Smooth muscle cell (in vitro differentiated cells): ENCODE results near the gene PRKD2. TPM values are rescaled to one million over a fixed set of nuclear protein-coding genes. Genes with fewer than 3 reads are reported as not detected.

Source experiments
- DNase-seq: peaks from one replicate; lab custom pipeline; 2025; ENCODE audit not compliant: unreplicated experiment; lab: John Stamatoyannopoulos, UW
- H2AFZ ChIP-seq: fragments of 200-600 bp; sonication (generic); 2 replicates; pipeline ENCODE4 v1.6.0; 2016; ENCODE audit warnings: antibody characterized with exemption, low read depth, mild to moderate bottlenecking
- H3F3A ChIP-seq: fragments of 200-600 bp; sonication (generic); 2 replicates; pipeline ENCODE4 v1.6.0; 2017; ENCODE audit warnings: antibody characterized with exemption, low read depth
- H3K27ac ChIP-seq: fragments of 200-600 bp; sonication (generic); 2 replicates; pipeline ENCODE4 v1.5.1; 2016; ENCODE audit warnings: low read depth, mild to moderate bottlenecking
- H3K27me3 ChIP-seq: fragments of 200-600 bp; sonication (generic); 2 replicates; pipeline ENCODE4 v1.6.1; 2016; ENCODE audit warnings: low read depth, mild to moderate bottlenecking
- H3K36me3 ChIP-seq: fragments of 200-600 bp; sonication (generic); 2 replicates; pipeline ENCODE4 v1.5.1; 2016; ENCODE audit warnings: low read depth
- H3K4me1 ChIP-seq: fragments of 200-600 bp; sonication (generic); 2 replicates; pipeline ENCODE4 v1.5.1; 2016; ENCODE audit warnings: low read depth
- H3K4me2 ChIP-seq: fragments of 200-600 bp; sonication (generic); 2 replicates; pipeline ENCODE4 v1.6.0; 2016; ENCODE audit warnings: mild to moderate bottlenecking
- H3K4me3 ChIP-seq: fragments of 200-600 bp; sonication (generic); 2 replicates; pipeline ENCODE4 v1.5.1; 2016; ENCODE audit warnings: mild to moderate bottlenecking
- H3K79me2 ChIP-seq: fragments of 200-600 bp; sonication (generic); 2 replicates; pipeline ENCODE4 v1.6.0; 2016; ENCODE audit warnings: low read depth, mild to moderate bottlenecking
- H3K9ac ChIP-seq: fragments of 200-600 bp; sonication (generic); 2 replicates; pipeline ENCODE4 v1.6.0; 2016; ENCODE audit warnings: low read depth
- H3K9me3 ChIP-seq: fragments of 200-600 bp; sonication (generic); replicated peaks from 2 replicates; pipeline ENCODE4 v1.5.1; 2016; ENCODE audit warnings: low read depth
- H4K20me1 ChIP-seq: fragments of 200-600 bp; sonication (generic); 2 replicates; pipeline ENCODE4 v1.6.0; 2016; ENCODE audit warnings: low read depth
- CTCF ChIP-seq: fragments of 200-600 bp; sonication (generic); IDR thresholded peaks from 2 replicates; pipeline ENCODE4 v1.5.1; 2017; ENCODE audit warnings: borderline replicate concordance, mild to moderate bottlenecking, antibody characterized with exemption; ENCODE audit not compliant: insufficient read depth, poor library complexity, severe bottlenecking
- WGBS: methylation state at CpG from one replicate; pipeline ENCODE4 v1.1.7; 2016; ENCODE audit warnings: low lambda C conversion rate; 5-methylcytosine and 5-hydroxymethylcytosine counted together
- polyA plus RNA-seq: library from polyadenylated mRNA; unstranded; fragments of >200 nt; fragmentation: Nextera tagmentation; extraction: Ambion mirVana; gene quantifications from 2 replicates; pipeline ENCODE4 v1.2.1, GENCODE V29; 2016
- total RNA-seq: library from RNA; depleted of rRNA; stranded (reverse); fragments of >200 nt; gene quantifications from 2 replicates; pipeline ENCODE4 v1.2.3, GENCODE V29; 2014

PRKD2 gene
- total and polyA plus RNA-seq, 2 experiments from 2014 or later, result 24.2 to 34.6 TPM

- WGBS, result 2% methylated on average over 29 of the region's 42 CpGs
- no peak overlapping the region for H3K27ac ChIP-seq
- H3K4me2 ChIP-seq, result peak overlapping the region; percentile 98
- peaks cover 13% of the 10 kb centered on the region for H3K4me1 ChIP-seq
- peak overlapping the region; percentile 94 for H3K4me3 ChIP-seq
- peaks cover 9% of the 10 kb centered on the region for H3F3A ChIP-seq
- no peaks in the 10 kb centered on the region for H3K9me3 ChIP-seq
- H3K79me2 ChIP-seq, result peaks cover 21% of the 10 kb centered on the region
- DNase-seq, result no peak
- H3K36me3 ChIP-seq, result no peaks in the 10 kb centered on the region
- H2AFZ ChIP-seq, result peak overlapping the region; percentile 43
- TF ChIP-seq CTCF, result no peak
- H3K27me3 ChIP-seq, result no peaks in the 10 kb centered on the region
- H4K20me1 ChIP-seq, result peaks cover 3% of the 10 kb centered on the region
- peak overlapping the region; percentile 90 for H3K9ac ChIP-seq
Observed at GRCh38 chr19:46715975-46716671, 791 bp downstream of the PRKD2 start.

GRCh38 chr19:46715620-46715974, 1.3 kb downstream of the PRKD2 start:
- 23% methylated on average over 7 of the region's 8 CpGs for WGBS
- H3K27ac ChIP-seq, result no peak overlapping the region
- H3F3A ChIP-seq, result peaks cover 9% of the 10 kb centered on the region
- H3K9me3 ChIP-seq, result no peaks in the 10 kb centered on the region
- H3K4me2 ChIP-seq, result peak overlapping the region; percentile 98
- H4K20me1 ChIP-seq, result peaks cover 3% of the 10 kb centered on the region
- H3K27me3 ChIP-seq, result no peaks in the 10 kb centered on the region
- no peak overlapping the region for H2AFZ ChIP-seq
- peak overlapping the region; percentile 90 for H3K9ac ChIP-seq
- no peaks in the 10 kb centered on the region for H3K36me3 ChIP-seq
- H3K4me1 ChIP-seq, result peaks cover 13% of the 10 kb centered on the region
- peak overlapping the region; percentile 94 for H3K4me3 ChIP-seq
- no peak for DNase-seq
- TF ChIP-seq CTCF, result no peak
- peaks cover 21% of the 10 kb centered on the region for H3K79me2 ChIP-seq

- no peaks in the 10 kb centered on the region for H3K27me3 ChIP-seq
- peaks cover 3% of the 10 kb centered on the region for H4K20me1 ChIP-seq
- H3K4me3 ChIP-seq, result peak overlapping the region; percentile 94
- H3K4me2 ChIP-seq, result peak overlapping the region; percentile 98
- peaks cover 13% of the 10 kb centered on the region for H3K4me1 ChIP-seq
- peaks cover 9% of the 10 kb centered on the region for H3F3A ChIP-seq
- DNase-seq, result no peak
- WGBS, result 18% methylated on average over 12 of the region's 12 CpGs
- peak overlapping the region; percentile 66 for H2AFZ ChIP-seq
- H3K27ac ChIP-seq, result peak overlapping the region; percentile 31
- peaks cover 21% of the 10 kb centered on the region for H3K79me2 ChIP-seq
- no peaks in the 10 kb centered on the region for H3K36me3 ChIP-seq
- TF ChIP-seq CTCF, result no peak
- peak overlapping the region; percentile 66 for H3K9ac ChIP-seq
- H3K9me3 ChIP-seq, result no peaks in the 10 kb centered on the region
Observed at GRCh38 chr19:46714444-46715106, 2.3 kb downstream of the PRKD2 start.
